MM.1S (cell line): ENCODE measurements around the gene STX8.

Experiments used
- DNase-seq: peaks from one replicate; pipeline ENCODE4 v3.0.0-alpha.2; 2015
- H2AFZ ChIP-seq: fragments of 300-600 bp; sonication (generic); 2 replicates; pipeline ENCODE4 v1.6.0; 2016; ENCODE audit warnings: antibody characterized with exemption, low read length
- H3F3A ChIP-seq: fragments of 300-600 bp; sonication (generic); 2 replicates; pipeline ENCODE4 v1.6.1; 2016; ENCODE audit warnings: mild to moderate bottlenecking, antibody characterized with exemption, low read length, moderate library complexity, mixed read lengths; ENCODE audit not compliant: insufficient read depth
- H3K27ac ChIP-seq: fragments of 300-600 bp; sonication (generic); 2 replicates; pipeline ENCODE4 v1.5.1; 2016; ENCODE audit warnings: mild to moderate bottlenecking, low read length
- H3K27me3 ChIP-seq: fragments of 300-600 bp; sonication (generic); replicated peaks from 2 replicates; pipeline ENCODE4 v1.6.0; 2016; ENCODE audit warnings: low read length; ENCODE audit not compliant: insufficient read depth
- H3K36me3 ChIP-seq: fragments of 300-600 bp; sonication (generic); replicated peaks from 2 replicates; pipeline ENCODE4 v1.6.1; 2016; ENCODE audit warnings: mild to moderate bottlenecking, low read length, mixed read lengths; ENCODE audit not compliant: insufficient read depth
- H3K4me1 ChIP-seq: fragments of 300-600 bp; sonication (generic); 2 replicates; pipeline ENCODE4 v1.6.1; 2016; ENCODE audit warnings: low read length, mixed read lengths
- H3K4me2 ChIP-seq: fragments of 300-600 bp; sonication (generic); 2 replicates; pipeline ENCODE4 v1.6.0; 2016; ENCODE audit warnings: low read depth, low read length
- H3K4me3 ChIP-seq: fragments of 300-600 bp; sonication (generic); 2 replicates; pipeline ENCODE4 v1.5.1; 2016; ENCODE audit warnings: low read length, mixed read lengths
- H3K79me2 ChIP-seq: fragments of 300-600 bp; sonication (generic); 2 replicates; pipeline ENCODE4 v1.6.1; 2016; ENCODE audit warnings: mixed run types, low read length, mixed read lengths
- H3K9ac ChIP-seq: fragments of 300-600 bp; sonication (generic); 2 replicates; pipeline ENCODE4 v1.6.1; 2016; ENCODE audit warnings: low read length, mixed read lengths
- H3K9me2 ChIP-seq: fragments of 300-600 bp; sonication (generic); replicated peaks from 2 replicates; pipeline ENCODE4 v1.6.1; 2016; ENCODE audit warnings: mild to moderate bottlenecking, low read length, mixed read lengths; ENCODE audit not compliant: insufficient read depth
- H3K9me3 ChIP-seq: fragments of 300-600 bp; sonication (generic); replicated peaks from 2 replicates; pipeline ENCODE4 v1.6.1; 2016; ENCODE audit warnings: mild to moderate bottlenecking, low read length, mixed read lengths; ENCODE audit not compliant: insufficient read depth
- H4K20me1 ChIP-seq: fragments of 300-600 bp; sonication (generic); 2 replicates; pipeline ENCODE4 v1.6.1; 2016; ENCODE audit warnings: mild to moderate bottlenecking, low read length, moderate library complexity, mixed read lengths; ENCODE audit not compliant: insufficient read depth
- EZH2 ChIP-seq: fragments of 300-600 bp; sonication (generic); optimal IDR thresholded peaks from 2 replicates; pipeline ENCODE3; 2017; ENCODE audit warnings: low read depth, mild to moderate bottlenecking, antibody characterized with exemption, low read length, mixed read lengths
- EZH2phosphoT487 ChIP-seq: fragments of 300-600 bp; sonication (generic); IDR thresholded peaks from 2 replicates; pipeline ENCODE4 v1.6.1; 2018; ENCODE audit warnings: antibody characterized with exemption, low read length
- TF ChIP-seq, protein P1 (sequence below): fragments of 300-600 bp; sonication (generic); IDR thresholded peaks from 2 replicates; pipeline ENCODE4 v1.5.1; 2016; ENCODE audit warnings: antibody characterized with exemption, low read length, mixed read lengths

Gene STX8

DNA sequence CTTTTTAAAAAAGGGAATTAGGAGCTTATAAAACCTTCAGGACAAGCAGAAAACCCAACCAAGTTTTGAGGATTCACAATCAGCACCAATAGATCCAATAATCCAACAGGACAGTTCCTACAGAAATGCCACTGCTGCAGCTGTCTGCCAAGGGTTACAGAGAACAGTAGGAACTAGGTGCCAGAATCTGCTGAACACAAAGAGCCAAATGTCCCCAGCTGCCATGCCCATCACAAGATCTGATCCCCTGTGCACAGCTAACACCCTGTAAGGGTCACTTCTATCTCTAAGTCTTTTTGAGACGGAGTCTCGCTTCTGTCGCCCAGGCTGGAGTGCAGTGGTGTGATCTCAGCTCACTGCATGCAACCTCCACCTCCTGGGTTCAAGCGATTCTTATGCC lies 262.3 kb downstream of the STX8 start:
- H3K27ac ChIP-seq = no peak overlapping the region
- no peaks in the 10 kb centered on the region for H3K9me2 ChIP-seq
- no peak overlapping the region for H3K4me3 ChIP-seq
- no peak overlapping the region for H2AFZ ChIP-seq
- H3K4me2 ChIP-seq = no peak overlapping the region
- H3K27me3 ChIP-seq = no peaks in the 10 kb centered on the region
- DNase-seq = no peak
- TF ChIP-seq, protein P1, sequence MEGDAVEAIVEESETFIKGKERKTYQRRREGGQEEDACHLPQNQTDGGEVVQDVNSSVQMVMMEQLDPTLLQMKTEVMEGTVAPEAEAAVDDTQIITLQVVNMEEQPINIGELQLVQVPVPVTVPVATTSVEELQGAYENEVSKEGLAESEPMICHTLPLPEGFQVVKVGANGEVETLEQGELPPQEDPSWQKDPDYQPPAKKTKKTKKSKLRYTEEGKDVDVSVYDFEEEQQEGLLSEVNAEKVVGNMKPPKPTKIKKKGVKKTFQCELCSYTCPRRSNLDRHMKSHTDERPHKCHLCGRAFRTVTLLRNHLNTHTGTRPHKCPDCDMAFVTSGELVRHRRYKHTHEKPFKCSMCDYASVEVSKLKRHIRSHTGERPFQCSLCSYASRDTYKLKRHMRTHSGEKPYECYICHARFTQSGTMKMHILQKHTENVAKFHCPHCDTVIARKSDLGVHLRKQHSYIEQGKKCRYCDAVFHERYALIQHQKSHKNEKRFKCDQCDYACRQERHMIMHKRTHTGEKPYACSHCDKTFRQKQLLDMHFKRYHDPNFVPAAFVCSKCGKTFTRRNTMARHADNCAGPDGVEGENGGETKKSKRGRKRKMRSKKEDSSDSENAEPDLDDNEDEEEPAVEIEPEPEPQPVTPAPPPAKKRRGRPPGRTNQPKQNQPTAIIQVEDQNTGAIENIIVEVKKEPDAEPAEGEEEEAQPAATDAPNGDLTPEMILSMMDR = no peak
- TF ChIP-seq EZH2 (no peak), EZH2phosphoT487 (no peak)
- H3K79me2 ChIP-seq = no peaks in the 10 kb centered on the region
- H3K9me3 ChIP-seq = no peaks in the 10 kb centered on the region
- H4K20me1 ChIP-seq = no peaks in the 10 kb centered on the region
- no peaks in the 10 kb centered on the region for H3F3A ChIP-seq
- H3K4me1 ChIP-seq = no peaks in the 10 kb centered on the region
- H3K36me3 ChIP-seq = no peaks in the 10 kb centered on the region
- no peak overlapping the region for H3K9ac ChIP-seq

GRCh38 chr17:9309216-9309615 lies 266.4 kb downstream of the STX8 start:
- Histone ChIP-seq H3K9ac (no peak overlapping the region), H3K27ac (no peak overlapping the region), H4K20me1 (no peaks in the 10 kb centered on the region), H3K27me3 (no peaks in the 10 kb centered on the region), H3K9me3 (no peaks in the 10 kb centered on the region), H3K4me2 (no peak overlapping the region), H3K4me1 (no peaks in the 10 kb centered on the region), H3K79me2 (no peaks in the 10 kb centered on the region), H2AFZ (no peak overlapping the region), H3K36me3 (no peaks in the 10 kb centered on the region), H3K4me3 (no peak overlapping the region), H3K9me2 (no peaks in the 10 kb centered on the region), H3F3A (no peaks in the 10 kb centered on the region)
- DNase-seq = no peak
- TF ChIP-seq, protein P1 = no peak
- TF ChIP-seq EZH2phosphoT487 (no peak), EZH2 (no peak)

DNA sequence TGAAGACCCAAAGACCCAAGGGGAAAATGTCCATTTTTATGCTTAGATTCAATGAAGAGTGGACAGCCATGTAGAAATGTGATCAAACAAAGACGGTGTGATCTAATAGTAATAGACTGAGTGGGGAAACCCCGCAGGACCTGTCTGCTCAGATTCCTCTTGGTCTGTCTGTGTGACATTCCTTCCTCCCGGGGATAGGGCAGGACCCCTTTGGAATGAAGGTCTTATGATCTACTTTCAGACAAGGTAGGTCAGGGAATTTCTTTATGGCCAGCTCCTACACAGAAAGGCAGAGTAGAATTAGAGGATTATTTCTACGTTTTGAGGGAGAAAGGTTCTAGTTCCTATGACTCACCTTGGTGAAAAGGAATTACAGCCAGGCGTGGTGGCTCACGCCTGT lies 267.6 kb downstream of the STX8 start:
- Histone ChIP-seq H3K27me3 (no peaks in the 10 kb centered on the region), H3K4me3 (no peak overlapping the region)

More for the DNA sequence above, 267.6 kb downstream of the STX8 start:
- Histone ChIP-seq H4K20me1 (no peaks in the 10 kb centered on the region), H3K9ac (no peak overlapping the region), H3K79me2 (no peaks in the 10 kb centered on the region), H3K36me3 (no peaks in the 10 kb centered on the region), H2AFZ (no peak overlapping the region), H3K4me1 (no peaks in the 10 kb centered on the region), H3F3A (no peaks in the 10 kb centered on the region), H3K9me2 (no peaks in the 10 kb centered on the region), H3K4me2 (no peak overlapping the region), H3K9me3 (no peaks in the 10 kb centered on the region), H3K27ac (no peak overlapping the region)
- TF ChIP-seq EZH2phosphoT487 = no peak
- no peak for TF ChIP-seq EZH2
- TF ChIP-seq, protein P1 = no peak
- DNase-seq = no peak
